SKM-1 treated with dmso at 0.1 percent for 144 hours (cell line): ENCODE measurements around the gene IL1RAPL1.
"Not testable (repeated sequence)": the region's sequence is repeated elsewhere in the genome, so short reads cannot be mapped to it uniquely, and the experiment has no call there.

Experiments used
- DNase-seq: peaks from one replicate; lab custom pipeline; 2025; ENCODE audit not compliant: unreplicated experiment; lab: John Stamatoyannopoulos, UW

Gene IL1RAPL1

GRCh38 chrX:29083823-29084222, 496.6 kb downstream of the IL1RAPL1 start:
- no peak for DNase-seq

GRCh38 chrX:29090811-29091210, 503.6 kb downstream of the IL1RAPL1 start:
- no peak for DNase-seq

GRCh38 chrX:29107231-29107630, 520.0 kb downstream of the IL1RAPL1 start:
- DNase-seq, result no peak

DNA sequence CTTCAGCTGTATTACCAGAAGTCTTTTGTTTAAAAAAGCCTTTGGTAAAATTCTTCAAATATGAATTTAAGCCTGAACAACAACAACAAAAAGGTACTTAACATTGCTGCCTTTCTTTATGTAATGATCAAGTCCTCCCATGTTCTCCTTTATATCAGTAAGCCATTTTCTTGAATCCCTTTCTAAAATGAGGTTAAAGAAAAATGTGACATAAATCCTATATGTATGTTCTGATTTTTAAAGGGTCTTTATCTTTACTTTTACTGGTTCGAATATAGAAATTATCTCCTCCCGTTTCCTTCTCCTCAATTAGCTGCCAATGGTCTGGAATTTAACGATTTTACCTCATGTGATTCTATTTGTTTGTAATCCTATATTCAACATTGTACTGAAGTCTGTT, 522.8 kb downstream of the IL1RAPL1 start:
- no peak for DNase-seq

GRCh38 chrX:29113221-29113620, 526.0 kb downstream of the IL1RAPL1 start:
- no peak for DNase-seq

DNA sequence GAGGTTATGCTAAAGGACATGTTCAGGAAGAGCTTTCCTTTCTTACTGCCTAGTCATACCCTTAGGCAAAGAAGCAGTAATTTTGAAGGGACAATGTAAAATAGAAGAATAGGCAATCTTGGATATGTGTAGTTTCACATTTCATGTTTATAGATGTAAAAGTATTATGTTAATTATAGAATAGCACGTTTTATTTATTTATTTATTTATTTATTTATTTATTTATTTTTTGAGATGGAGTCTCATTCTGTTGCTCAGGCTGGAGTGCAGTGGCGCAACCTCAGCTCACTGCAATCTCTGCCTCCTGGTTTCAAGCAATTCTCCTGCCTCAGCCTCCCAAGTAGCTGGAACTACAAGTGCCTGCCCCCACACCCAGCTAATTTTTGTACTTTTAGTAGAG, 535.6 kb downstream of the IL1RAPL1 start:
- DNase-seq, result not testable (repeated sequence)

DNA sequence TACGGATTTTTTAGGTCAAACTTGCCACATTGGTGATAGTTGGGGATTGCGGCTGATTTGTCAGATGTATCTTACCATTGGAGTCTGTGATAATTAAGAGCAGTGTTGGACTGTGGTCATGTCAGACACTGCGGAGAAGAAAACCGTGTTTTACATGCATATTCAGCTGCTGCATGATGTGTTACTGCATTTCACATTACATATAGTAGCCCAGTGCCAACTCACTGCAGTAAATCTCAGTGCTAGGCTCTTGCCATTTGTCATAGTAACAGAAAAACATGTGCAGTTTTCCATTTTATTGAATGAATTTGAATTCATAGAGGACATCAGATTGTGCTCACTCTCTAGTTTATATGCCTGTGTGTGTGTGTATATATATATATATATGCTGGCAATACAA, 543.7 kb downstream of the IL1RAPL1 start:
- DNase-seq, result no peak

DNA sequence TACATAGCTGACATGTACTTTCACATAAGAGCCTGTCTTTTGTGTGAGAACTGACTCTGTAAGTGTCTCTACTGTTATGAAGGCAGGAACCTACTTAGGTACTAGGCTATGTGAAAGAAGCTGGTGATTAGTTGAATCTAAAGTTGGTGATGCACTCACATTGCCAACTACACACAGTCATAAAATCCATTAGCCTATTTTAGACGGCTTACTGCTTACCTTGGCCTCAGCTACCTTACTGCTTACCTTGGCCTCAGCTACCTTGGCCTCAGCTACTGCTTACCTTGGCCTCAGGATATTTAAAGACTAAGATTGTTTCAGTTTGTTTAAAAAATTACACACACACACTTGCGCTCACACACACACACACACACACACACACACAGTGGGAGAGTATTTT, 549.7 kb downstream of the IL1RAPL1 start:
- no peak for DNase-seq

GRCh38 chrX:29138003-29138402, 550.8 kb downstream of the IL1RAPL1 start:
- DNase-seq, result no peak

DNA sequence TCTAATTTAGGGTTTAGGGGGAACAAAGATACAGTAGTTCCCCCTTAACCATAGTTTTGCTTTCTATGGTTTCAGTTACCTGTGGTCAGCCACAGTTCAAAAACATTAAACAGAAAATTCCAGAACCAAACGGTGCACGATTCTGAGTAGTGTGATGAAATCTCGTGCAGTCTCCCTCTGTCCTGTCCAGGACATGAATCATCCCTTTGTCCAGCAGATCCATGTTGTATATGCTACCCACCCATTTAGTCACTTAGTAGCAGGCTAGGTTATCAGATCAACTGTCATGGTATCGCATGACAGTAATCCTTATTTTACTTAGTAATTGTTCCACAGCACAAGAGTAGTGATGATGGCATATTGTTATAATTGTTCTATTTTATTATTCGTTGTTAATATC, 556.1 kb downstream of the IL1RAPL1 start:
- no peak for DNase-seq

DNA sequence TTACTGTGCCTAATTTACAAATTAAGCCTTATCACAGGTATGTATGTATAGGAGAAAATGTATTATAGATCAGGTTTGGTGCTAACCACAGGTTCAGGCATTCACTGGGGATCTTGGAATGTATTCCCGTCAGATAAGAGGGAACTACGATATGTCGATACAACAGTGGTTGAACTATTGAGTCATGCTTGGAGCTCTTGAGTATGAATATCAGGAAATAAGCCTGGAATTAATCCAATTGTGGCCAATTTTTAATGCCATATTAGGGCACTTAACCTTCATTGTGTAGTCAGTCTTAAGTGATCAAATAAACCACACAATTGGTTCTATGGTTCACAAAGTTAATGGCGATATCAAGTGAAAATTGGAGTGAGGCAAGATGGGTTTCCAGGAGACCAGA, 556.5 kb downstream of the IL1RAPL1 start:
- DNase-seq, result no peak

DNA sequence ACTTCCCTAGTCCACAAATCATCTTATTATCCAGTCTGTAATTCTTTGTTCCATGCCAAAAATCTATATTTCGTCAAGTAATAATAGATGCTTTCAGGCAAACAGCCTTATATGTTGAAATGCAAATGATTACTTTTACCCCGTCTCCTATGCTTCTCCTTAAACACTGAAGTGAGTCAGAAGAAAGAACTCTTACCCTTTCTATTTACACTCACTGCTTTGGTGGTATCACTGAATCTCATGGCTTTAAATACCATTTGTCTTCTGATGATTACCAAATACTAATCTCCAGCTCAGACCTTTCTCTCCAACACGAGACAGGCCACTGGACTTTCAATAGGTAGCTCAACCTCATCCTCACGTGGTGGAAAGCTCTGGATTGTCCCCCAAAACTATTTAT, 558.1 kb downstream of the IL1RAPL1 start:
- no peak for DNase-seq

DNA sequence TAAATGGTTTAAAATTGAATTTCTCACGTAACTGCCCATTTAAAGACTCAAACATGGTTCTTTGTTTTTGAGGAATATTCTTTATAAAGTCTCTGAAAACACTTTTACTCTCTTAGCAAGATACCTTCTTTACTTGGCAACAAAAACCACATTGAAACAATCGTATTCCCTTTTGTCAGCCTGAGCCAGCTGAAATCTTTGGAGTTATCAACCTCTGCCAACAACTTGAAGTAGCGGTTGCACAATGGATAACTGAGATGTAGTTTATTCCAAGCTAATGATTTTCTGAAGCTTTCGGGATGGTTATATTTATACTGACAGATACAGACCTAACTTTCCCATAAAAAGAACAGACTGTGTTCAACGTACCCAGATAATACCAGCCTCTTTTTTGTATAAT, 561.3 kb downstream of the IL1RAPL1 start:
- no peak for DNase-seq

GRCh38 chrX:29155286-29155685, 568.0 kb downstream of the IL1RAPL1 start:
- DNase-seq, result no peak

DNA sequence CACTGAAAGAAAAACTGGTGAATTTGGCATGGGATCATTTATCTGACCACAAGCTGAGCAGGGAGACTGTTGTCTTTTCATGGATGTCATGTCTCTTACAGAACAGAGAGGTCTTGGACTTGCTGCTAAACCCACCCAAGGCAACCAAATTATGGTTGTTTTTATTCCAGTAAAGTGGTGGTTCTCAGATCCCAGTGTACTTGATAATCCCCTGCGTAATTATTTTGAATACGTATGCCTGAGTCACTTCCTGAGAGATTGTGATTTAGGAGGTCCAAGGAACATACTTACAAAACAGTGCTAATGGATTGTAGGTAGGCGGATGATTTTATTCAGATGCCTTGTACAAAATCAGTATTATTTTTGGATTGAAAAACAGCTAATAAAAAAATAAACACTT, 585.6 kb downstream of the IL1RAPL1 start:
- DNase-seq, result no peak

GRCh38 chrX:29187264-29187663, 600.0 kb downstream of the IL1RAPL1 start:
- DNase-seq, result no peak

DNA sequence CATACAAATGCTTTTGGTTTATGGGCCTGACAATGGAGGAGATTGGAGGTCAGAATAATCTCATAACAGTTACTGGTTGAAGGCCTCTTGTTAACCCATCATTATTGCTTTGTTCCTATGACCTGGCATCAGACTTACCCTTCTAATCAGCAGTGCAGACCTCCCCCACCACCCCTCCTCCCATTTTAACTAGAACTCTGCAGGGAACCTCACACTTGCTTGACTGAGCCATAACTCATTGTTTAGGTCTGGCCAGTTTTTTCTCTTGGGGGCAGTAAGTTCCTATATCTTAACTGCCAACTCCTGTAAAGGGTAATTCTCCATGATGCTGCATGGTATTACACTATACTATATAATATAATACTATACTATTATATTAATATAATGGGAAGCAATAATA, 609.3 kb downstream of the IL1RAPL1 start:
- DNase-seq, result no peak

- no peak for DNase-seq
Observed at GRCh38 chrX:29215251-29215650, 628.0 kb downstream of the IL1RAPL1 start.

DNA sequence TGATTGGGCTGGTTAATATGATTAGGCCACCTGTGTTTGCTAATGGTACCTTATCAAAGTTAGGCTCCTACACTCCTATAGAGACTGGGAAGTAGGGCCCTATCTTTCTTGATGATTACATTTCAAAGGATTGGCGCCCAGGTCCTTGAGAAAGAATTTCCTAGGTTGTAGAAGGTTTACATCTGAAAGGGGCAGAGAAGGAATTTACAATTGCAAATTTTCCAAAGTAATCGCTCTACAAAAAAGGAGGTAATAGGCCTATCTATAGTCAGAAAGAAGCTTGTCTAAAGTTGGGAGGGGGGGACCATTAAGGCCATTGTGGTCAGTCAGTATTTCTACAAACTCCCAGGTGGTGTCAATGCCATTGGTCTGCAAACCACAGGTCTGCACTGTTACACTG, 638.4 kb downstream of the IL1RAPL1 start:
- DNase-seq, result no peak

DNA sequence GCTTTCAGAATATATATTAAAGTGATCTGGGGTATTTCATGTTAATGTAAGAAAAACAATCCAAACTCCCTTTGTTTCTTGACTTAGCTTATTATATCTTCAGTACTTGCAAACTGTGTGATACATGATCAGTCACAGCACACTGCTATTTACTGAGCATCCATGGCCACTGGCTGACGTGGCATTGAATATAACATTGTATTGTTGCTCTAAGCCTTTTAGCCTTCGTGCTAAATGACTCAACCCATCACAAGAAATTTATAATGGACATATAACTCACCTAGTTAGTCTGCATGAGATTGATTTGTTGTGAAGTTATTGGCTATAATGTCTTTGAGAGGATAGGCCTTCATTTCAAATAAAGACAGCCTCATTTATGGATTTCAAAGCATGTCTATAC, 642.6 kb downstream of the IL1RAPL1 start:
- DNase-seq, result no peak

DNA sequence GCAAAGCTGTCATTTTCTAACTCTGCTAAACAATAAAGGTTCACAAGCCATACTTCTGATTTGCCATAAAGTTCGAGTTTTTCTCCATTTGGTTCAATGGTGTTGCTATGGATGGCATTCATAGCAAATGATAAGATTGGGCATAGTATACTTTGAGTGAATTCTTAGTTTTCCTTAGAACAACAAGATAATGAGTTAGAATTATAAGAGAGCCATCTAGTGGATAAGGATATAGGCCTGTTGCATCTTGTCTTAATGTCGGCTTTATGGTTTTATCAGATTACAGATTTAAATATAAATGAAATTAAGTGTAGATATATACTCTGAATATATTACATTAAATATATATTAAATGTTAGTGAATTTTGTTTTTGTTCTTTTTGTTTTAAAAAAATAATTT, 644.6 kb downstream of the IL1RAPL1 start:
- DNase-seq, result no peak

DNA sequence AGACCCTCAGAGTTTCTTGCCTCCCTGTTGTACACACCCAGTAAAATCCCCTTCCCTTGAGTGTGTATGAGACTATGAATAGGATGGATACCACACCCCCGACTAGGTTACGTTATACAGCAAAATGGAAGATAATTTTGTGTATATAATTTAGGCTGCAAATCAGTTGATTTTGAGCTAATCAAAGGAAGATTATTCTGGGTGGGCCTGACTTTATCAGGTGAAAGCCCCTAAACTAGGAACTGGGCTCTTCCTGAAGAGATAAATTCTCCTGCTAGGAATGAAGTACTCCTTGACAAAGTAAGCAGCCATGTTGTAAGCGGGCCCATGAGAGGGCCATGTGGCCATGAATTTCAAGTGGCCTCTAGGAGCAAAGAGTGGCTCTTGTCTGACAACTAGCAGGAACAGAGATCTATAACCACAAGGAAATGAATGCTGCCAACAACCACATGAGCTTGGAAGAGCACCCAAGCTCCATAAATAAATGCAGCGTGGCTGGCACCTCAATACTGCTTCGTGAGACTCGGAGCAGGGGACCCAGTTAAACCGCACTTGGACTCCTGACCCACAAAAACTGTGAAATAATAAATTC, 646.4 kb downstream of the IL1RAPL1 start:
- no peak for DNase-seq

DNA sequence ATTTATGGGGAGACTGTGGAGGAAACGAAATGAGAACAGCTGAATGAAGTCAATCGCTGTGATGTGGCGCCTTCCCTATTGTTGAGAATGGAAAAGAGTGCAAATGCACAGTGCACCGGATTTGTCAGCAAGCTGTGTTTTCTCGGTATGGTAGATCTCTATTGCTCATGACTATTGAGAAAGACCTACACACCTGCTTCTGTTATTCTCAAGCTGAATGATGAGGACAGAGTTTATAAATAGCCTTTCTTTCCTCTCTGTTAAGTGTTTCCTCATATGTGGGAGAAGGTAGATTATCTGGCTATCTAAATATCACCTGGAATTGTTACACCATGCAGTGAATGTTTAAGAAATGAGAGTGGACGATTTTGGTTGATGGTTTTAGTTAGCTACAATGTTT, 650.7 kb downstream of the IL1RAPL1 start:
- DNase-seq, result no peak

DNA sequence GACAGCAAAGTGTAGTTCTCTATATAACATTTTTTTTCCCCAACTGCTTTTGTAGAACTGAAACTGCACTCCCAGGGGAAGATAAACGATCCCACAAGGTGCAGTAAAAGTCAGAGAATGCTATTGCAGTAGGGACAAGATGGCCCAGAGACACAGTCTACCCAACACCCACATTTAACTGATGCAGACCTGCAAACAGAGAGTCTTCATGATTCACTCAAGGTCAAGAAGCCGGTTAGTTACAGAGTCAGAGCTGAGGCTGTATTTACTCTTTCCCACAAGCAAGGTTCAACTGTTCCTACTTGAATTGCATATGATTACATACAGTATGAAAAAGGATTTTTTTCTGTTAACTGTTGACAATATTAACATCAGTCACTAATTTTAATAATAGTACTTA, 654.6 kb downstream of the IL1RAPL1 start:
- DNase-seq, result no peak
